BE2C (cell line): ENCODE measurements around the gene TNS4.

Source experiments
- DNase-seq: peaks from one replicate; pipeline ENCODE4 v3.0.0-alpha.2; 2020
- H3K27me3 ChIP-seq: fragments of 250-450 bp; sonication (Bioruptor Pico); 2 replicates; pipeline ENCODE4 v1.5.1; 2020; ENCODE audit warnings: mild to moderate bottlenecking
- H3K36me3 ChIP-seq: fragments of 250-450 bp; sonication (Bioruptor Pico); 2 replicates; pipeline ENCODE4 v1.5.1; 2020; ENCODE audit warnings: mild to moderate bottlenecking
- H3K4me1 ChIP-seq: fragments of 250-450 bp; sonication (Bioruptor Pico); 2 replicates; pipeline ENCODE4 v1.5.1; 2020
- H3K4me3 ChIP-seq: 2 replicates; pipeline ENCODE4 v1.5.1; 2011; ENCODE audit warnings: low read depth, low read length
- H3K9me3 ChIP-seq: fragments of 250-450 bp; sonication (Bioruptor Pico); 2 replicates; pipeline ENCODE4 v1.5.1; 2020
- TF ChIP-seq, protein P1 (sequence below): IDR thresholded peaks from 2 replicates; pipeline ENCODE4 v1.5.1; 2012; ENCODE audit warnings: mild to moderate bottlenecking, low read depth, low read length

TNS4 gene

DNA sequence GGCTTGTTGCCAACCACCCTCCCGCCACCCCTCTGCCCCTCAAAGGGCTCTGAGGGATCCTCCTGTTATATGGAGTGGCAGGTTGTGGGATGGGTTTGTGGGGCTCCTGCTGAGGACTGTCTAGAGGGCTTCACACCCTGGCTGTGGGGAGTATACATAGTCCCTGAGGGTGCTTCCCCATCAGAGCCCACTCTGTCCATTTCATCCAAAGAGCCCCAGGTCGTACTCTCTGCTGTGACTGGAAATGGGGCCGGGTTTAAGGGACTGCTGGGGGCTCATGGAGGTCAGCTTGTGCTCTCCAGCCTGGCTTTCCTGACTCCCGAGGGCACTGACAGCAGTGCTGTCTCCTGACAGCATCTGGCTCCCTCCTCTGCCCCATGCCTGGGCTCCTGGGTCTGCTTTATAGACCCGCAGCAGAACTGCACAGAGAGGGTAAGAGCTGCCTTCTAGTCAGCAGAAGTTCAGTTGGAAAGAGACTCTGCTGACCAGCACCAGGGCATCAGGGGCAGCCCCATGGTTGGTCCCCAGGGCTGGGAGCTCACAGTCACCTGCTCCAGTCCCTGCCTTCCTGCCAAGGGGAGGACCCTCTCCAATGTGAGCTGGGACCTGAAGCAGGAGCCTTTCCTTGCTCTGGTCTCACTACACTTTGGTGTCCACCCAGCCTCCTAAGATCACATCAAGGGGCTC, 17.8 kb upstream of the TNS4 start:
- TF ChIP-seq, protein P1, sequence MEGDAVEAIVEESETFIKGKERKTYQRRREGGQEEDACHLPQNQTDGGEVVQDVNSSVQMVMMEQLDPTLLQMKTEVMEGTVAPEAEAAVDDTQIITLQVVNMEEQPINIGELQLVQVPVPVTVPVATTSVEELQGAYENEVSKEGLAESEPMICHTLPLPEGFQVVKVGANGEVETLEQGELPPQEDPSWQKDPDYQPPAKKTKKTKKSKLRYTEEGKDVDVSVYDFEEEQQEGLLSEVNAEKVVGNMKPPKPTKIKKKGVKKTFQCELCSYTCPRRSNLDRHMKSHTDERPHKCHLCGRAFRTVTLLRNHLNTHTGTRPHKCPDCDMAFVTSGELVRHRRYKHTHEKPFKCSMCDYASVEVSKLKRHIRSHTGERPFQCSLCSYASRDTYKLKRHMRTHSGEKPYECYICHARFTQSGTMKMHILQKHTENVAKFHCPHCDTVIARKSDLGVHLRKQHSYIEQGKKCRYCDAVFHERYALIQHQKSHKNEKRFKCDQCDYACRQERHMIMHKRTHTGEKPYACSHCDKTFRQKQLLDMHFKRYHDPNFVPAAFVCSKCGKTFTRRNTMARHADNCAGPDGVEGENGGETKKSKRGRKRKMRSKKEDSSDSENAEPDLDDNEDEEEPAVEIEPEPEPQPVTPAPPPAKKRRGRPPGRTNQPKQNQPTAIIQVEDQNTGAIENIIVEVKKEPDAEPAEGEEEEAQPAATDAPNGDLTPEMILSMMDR = no peak
- H3K36me3 ChIP-seq = no peaks in the 10 kb centered on the region
- no peaks in the 10 kb centered on the region for H3K27me3 ChIP-seq
- H3K4me3 ChIP-seq = no peak overlapping the region
- H3K4me1 ChIP-seq = no peaks in the 10 kb centered on the region
- H3K9me3 ChIP-seq = no peaks in the 10 kb centered on the region
- DNase-seq = no peak

DNA sequence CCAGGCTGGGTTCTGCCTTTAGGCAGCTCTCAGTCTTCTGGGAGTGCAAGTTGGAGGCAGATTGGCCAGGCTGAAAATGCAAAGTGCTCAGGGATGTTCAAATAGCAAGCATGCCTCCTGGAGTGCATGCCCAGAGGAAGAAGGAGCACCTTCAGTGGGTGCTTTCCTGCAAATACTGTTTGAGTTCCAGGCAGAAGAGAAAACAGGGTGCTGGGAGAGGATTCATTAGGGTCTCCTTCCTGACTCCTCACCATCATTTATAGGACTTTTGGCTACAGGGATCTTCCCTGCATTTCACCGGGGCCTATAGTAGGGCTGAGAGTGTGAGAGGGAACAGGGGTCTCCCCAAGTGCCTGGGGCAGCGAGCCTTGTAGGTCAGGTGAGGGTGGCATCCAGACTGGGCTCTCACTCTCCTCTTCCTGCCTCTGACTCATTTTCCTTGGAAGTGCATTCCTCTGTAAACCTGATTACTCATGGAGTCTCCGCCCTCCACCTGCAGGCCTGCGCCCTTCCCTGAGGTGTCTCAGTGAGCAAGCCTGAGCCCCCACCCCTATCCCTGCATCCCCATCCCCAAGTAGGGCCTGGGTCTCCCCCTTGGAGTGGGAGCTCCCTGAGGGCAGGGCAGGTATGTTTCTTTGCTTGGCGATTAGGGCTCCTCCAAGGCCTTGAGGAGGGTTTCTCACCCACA, 17.1 kb upstream of the TNS4 start:
- no peak overlapping the region for H3K4me3 ChIP-seq
- DNase-seq = no peak
- H3K36me3 ChIP-seq = no peaks in the 10 kb centered on the region
- TF ChIP-seq, protein P1 = no peak
- no peaks in the 10 kb centered on the region for H3K9me3 ChIP-seq
- no peaks in the 10 kb centered on the region for H3K4me1 ChIP-seq
- H3K27me3 ChIP-seq = no peaks in the 10 kb centered on the region

DNA sequence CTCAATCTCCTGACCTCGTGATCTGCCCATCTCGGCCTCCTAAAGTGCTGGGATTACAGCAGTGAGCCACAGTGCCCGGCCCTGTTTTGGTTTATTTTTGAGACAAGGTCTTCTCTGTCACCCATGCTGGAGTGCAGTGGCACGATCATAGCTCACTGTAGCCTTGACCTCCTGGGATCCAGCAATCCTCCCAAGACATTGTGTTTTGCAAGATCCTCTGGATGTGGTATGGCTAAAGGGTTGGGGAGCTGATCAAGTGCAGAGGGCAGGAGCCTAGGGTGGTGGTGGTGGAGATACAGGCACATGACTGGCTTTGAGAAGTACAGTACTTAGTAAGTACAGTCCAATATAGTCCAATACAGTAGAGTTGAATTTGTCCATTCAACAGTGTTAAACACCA, 16.6 kb upstream of the TNS4 start:
- Histone ChIP-seq H3K4me1 (no peaks in the 10 kb centered on the region), H3K27me3 (no peaks in the 10 kb centered on the region), H3K4me3 (no peak overlapping the region), H3K36me3 (no peaks in the 10 kb centered on the region), H3K9me3 (no peaks in the 10 kb centered on the region)
- DNase-seq = no peak
- TF ChIP-seq, protein P1 = no peak

DNA sequence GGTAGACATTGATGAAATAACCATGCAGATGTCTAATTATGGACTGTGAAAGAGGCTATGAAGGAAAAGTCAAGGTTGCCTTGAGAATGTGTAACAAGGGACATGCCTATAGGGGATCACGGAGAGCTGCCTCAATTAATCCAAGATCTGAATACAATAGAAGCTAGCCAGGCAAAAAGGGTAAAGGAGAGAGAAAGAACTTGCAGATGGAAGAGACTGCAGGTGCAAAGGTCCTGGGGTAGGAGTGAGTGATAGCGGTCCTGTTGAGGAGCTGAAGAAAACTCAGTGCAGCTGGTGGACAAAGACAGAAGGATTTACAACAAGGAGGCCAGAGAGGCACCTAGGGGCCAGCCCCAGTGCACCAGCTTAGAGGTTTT, 15.9 kb upstream of the TNS4 start:
- Histone ChIP-seq H3K36me3 (no peaks in the 10 kb centered on the region), H3K4me1 (no peaks in the 10 kb centered on the region), H3K4me3 (no peak overlapping the region), H3K27me3 (no peaks in the 10 kb centered on the region), H3K9me3 (no peaks in the 10 kb centered on the region)
- TF ChIP-seq, protein P1 = no peak
- DNase-seq = no peak

DNA sequence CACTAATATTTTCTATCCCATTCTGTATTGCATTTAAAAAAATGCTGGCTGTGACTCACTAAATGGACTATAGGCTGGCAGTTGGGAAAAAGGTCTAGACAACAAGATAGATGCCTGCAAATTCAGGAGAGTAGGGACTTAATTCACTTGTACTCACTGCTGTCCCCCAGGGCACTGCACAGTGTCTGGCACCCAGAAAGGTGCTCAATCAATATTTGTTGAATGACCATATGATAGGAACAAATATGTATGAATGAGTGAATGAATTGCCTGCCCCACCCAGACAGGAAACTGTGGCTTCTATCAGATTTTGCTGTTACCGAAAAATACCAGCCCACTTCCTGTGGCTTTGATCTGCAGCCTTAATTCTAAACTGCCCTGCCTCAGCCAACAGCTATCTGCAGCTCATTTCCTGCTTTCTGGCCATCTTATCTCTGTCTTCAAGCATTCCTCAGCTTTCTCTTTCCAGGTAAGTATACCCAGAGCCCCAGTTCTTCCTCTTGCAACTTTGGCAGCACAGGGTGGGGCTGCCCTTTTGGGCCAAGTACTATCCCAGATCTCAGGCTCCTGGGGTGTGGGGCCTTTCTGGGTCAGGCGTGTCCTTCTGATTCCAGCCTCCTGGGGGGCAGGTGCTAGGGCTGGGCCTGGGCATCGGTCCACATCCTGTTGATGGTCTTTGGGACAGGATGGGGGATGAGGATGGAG, 15.3 kb upstream of the TNS4 start:
- Histone ChIP-seq H3K4me3 (no peak overlapping the region), H3K36me3 (no peaks in the 10 kb centered on the region), H3K9me3 (no peaks in the 10 kb centered on the region), H3K4me1 (no peaks in the 10 kb centered on the region), H3K27me3 (no peaks in the 10 kb centered on the region)
- DNase-seq = no peak
- TF ChIP-seq, protein P1 = no peak
